BE2C (cell line): Measurements from ENCODE around the gene GALNT2. TPM values are rescaled to one million over a fixed set of nuclear protein-coding genes. Genes with fewer than 3 reads are reported as not detected.

Experiments used
- DNase-seq: peaks from one replicate; pipeline ENCODE4 v3.0.0-alpha.2; 2020
- H3K27me3 ChIP-seq: fragments of 250-450 bp; sonication (Bioruptor Pico); 2 replicates; pipeline ENCODE4 v1.5.1; 2020; ENCODE audit warnings: mild to moderate bottlenecking
- H3K36me3 ChIP-seq: fragments of 250-450 bp; sonication (Bioruptor Pico); 2 replicates; pipeline ENCODE4 v1.5.1; 2020; ENCODE audit warnings: mild to moderate bottlenecking
- H3K4me1 ChIP-seq: fragments of 250-450 bp; sonication (Bioruptor Pico); 2 replicates; pipeline ENCODE4 v1.5.1; 2020
- H3K4me3 ChIP-seq: 2 replicates; pipeline ENCODE4 v1.5.1; 2011; ENCODE audit warnings: low read depth, low read length
- H3K9me3 ChIP-seq: fragments of 250-450 bp; sonication (Bioruptor Pico); 2 replicates; pipeline ENCODE4 v1.5.1; 2020
- polyA plus RNA-seq: library from polyadenylated mRNA; unstranded; fragments of >200 nt; gene quantifications from one replicate; pipeline ENCODE4 v1.2.1, GENCODE V29; 2012; ENCODE audit warnings: low read depth, missing spikeins; ENCODE audit not compliant: insufficient read length, insufficient read depth
- TF ChIP-seq, protein P1 (sequence below): IDR thresholded peaks from 2 replicates; pipeline ENCODE4 v1.5.1; 2012; ENCODE audit warnings: mild to moderate bottlenecking, low read depth, low read length

Gene GALNT2
- 49.5 TPM for polyA plus RNA-seq

DNA sequence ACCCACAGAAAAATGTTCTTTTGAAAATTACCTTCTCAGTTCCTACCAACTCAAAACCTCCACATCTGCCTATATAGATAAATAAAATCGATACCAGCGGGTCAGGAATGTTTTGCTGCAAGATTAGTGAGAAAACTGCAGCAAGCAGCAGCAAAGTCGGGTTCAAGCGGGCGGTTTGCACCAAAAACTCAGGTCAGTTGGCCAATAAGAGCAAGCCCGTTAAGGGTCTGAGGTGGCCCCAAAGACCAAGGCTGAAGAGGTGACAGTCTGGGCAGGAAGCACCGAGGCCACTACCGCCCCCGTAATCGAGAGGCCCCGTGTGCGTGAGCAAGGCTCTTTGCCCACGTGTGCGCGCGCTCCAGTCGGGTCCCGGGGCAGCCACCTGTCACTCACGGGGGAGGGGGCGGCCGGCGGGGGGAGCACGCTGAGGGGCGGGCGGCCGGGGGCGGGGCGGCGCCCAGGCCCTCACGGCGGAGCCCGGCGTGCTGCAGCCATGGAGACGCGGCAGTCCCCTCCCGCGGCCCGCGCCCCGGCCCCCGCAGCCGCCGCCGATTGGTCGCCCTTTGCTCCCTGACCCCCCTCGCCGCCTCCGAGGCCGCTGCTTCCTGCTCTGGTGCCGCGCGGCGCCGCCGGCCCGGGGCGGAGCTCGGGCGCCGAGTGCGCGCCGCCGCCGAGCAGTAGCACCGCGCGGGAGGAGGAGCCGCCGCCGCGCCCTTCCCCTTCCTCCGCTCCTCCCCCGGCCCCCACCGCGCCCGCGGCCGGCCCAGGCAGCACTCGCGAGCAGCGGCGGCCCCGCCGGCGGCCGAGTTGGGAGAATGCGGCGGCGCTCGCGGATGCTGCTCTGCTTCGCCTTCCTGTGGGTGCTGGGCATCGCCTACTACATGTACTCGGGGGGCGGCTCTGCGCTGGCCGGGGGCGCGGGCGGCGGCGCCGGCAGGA is at the start of gene GALNT2:
GALNT2 (plus strand) TSS at position 773 of the 939 bp plus-strand sequence; CDS start at position 816, 43 bp downstream.
- H3K4me3 ChIP-seq: peak within 1 kb of the TSS; percentile 94
- H3K36me3 ChIP-seq: no peaks in the 10 kb centered on the region
- DNase-seq: peak; percentile 95
- no peaks in the 10 kb centered on the region; the same call in 1 of the 2 replicates for H3K4me1 ChIP-seq
- no peaks in the 10 kb centered on the region for H3K9me3 ChIP-seq
- H3K27me3 ChIP-seq: no peaks in the 10 kb centered on the region
- TF ChIP-seq, protein P1, sequence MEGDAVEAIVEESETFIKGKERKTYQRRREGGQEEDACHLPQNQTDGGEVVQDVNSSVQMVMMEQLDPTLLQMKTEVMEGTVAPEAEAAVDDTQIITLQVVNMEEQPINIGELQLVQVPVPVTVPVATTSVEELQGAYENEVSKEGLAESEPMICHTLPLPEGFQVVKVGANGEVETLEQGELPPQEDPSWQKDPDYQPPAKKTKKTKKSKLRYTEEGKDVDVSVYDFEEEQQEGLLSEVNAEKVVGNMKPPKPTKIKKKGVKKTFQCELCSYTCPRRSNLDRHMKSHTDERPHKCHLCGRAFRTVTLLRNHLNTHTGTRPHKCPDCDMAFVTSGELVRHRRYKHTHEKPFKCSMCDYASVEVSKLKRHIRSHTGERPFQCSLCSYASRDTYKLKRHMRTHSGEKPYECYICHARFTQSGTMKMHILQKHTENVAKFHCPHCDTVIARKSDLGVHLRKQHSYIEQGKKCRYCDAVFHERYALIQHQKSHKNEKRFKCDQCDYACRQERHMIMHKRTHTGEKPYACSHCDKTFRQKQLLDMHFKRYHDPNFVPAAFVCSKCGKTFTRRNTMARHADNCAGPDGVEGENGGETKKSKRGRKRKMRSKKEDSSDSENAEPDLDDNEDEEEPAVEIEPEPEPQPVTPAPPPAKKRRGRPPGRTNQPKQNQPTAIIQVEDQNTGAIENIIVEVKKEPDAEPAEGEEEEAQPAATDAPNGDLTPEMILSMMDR: no peak

GRCh38 chr1:230020451-230020850 is 46.6 kb upstream of the GALNT2 start:
- no peak overlapping the region for H3K4me3 ChIP-seq
- H3K4me1 ChIP-seq: no peaks in the 10 kb centered on the region
- no peaks in the 10 kb centered on the region for H3K36me3 ChIP-seq
- DNase-seq: no peak
- no peaks in the 10 kb centered on the region for H3K9me3 ChIP-seq
- TF ChIP-seq, protein P1: no peak
- H3K27me3 ChIP-seq: no peaks in the 10 kb centered on the region

DNA sequence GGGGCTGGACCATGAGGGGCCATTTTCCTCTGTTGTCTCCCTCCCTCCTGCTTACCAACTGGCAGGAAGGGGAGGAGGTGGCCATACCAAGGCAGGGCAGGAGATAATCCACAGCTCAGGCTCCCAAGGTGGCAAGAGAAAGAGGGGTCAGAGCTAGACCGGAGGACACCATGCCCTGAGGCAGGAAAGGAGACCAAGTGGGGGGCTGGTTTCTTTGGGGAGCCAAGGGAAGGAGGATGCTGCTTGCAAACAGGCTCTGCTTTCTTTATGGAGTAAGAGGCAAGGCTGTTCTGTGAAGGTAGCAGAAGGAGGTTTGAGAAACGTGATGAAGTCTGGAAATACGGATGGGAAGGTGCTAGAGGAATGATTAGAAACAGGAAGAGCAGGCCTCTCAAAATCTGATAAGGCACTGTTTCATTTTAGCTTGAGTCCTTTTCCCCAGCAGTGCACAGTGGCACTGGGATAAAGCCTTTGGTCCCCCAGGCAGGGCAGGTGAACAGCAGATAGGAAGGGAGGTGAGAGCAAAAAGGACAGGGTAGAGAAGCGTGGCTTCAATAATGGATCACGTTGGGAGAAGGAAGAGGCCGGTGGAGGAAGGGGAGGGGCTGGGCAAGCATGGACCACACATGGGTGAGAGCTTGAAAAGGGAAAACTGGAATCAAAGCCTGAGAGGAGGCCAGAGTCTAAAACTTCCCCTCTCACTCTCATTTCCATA is 44.2 kb upstream of the GALNT2 start:
- no peak for DNase-seq
- Histone ChIP-seq H3K27me3 (no peaks in the 10 kb centered on the region), H3K4me1 (no peaks in the 10 kb centered on the region), H3K4me3 (no peak overlapping the region), H3K9me3 (no peaks in the 10 kb centered on the region), H3K36me3 (no peaks in the 10 kb centered on the region)
- TF ChIP-seq, protein P1: no peak

DNA sequence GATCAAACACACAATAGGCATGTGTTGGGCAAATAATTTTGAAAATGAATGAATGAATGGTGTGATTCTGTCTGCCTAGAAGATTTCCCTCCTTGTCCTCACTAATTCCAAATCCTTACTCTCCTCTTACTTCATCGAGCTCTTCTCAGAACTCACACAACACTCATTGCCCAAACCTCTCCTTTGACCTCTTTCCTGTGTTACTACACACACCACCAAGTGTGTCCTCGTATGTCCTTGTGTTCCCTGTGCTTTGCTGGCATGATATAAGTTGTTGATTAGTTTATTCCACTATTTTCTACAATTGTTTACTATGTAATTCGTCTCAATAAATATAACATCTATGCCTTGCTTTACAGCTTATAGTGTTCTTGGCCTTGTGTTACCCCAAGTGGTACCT is 41.4 kb upstream of the GALNT2 start:
- TF ChIP-seq, protein P1: no peak
- no peaks in the 10 kb centered on the region for H3K4me1 ChIP-seq
- no peaks in the 10 kb centered on the region for H3K36me3 ChIP-seq
- H3K4me3 ChIP-seq: no peak overlapping the region
- DNase-seq: no peak
- H3K9me3 ChIP-seq: no peaks in the 10 kb centered on the region
- no peaks in the 10 kb centered on the region for H3K27me3 ChIP-seq

GRCh38 chr1:230026139-230026538 is 40.9 kb upstream of the GALNT2 start:
- no peaks in the 10 kb centered on the region for H3K27me3 ChIP-seq
- TF ChIP-seq, protein P1: no peak
- H3K4me1 ChIP-seq: no peaks in the 10 kb centered on the region
- no peak for DNase-seq
- no peak overlapping the region for H3K4me3 ChIP-seq
- H3K36me3 ChIP-seq: no peaks in the 10 kb centered on the region
- no peaks in the 10 kb centered on the region for H3K9me3 ChIP-seq

- Histone ChIP-seq H3K4me1 (no peaks in the 10 kb centered on the region), H3K36me3 (no peaks in the 10 kb centered on the region), H3K27me3 (no peaks in the 10 kb centered on the region), H3K4me3 (no peak overlapping the region), H3K9me3 (no peaks in the 10 kb centered on the region)
- DNase-seq: no peak
- TF ChIP-seq, protein P1: no peak
Measured at GRCh38 chr1:230026572-230026971, 40.5 kb upstream of the GALNT2 start.
